Measurements from ENCODE around the gene TEX36.
"Not testable (repeated sequence)": the region's sequence is repeated elsewhere in the genome, so short reads cannot be mapped to it uniquely, and the experiment has no call there.

Gene TEX36

DNA sequence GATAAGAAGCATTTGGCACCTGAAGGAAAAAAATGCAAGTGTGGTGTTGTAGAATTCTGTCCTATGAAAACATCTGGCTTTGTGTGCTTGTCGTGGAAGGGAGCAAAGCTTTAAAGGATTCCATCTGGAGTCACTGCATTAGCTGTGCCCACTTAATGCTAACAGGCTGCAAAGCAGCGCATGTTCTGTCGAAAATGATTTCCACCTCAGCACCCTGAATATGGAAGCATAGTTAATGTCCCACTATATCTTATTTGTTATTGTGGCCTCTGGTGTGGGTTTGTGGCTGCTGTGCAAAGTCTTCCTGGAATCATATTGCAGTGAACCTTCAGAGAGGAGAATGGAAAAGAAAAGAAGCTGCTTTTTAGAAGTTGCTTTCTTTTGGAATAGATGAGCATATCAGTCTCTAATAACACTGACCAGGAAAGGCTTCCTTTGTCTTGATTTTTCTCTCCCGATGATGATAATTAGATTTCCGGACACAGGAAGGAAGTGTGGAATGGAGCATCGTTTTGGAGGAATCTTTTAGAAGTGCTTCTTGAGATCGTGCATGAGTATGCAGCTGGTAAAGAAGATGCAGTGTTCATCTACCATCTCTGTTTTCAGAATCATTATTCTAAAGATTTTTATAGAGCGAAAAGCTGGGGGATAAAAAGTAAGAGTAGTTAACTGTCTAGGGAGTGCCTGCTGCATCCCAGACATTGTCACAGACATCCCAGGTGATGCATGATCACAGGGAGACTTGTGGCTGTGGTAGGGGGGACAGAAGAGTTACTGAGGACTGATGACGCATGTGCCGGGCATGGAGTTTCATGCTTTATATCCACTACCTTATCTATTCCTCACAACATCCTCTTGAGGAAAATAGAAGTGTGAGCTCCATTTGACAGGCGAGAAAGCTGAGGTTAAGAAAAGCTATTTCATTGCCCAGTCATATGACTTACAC lies 54.6 kb downstream of the TEX36 start:
- DNase-seq, result no peak

- DNase-seq, result no peak
Observed at GRCh38 chr10:125627646-125628045, 55.3 kb downstream of the TEX36 start.

DNA sequence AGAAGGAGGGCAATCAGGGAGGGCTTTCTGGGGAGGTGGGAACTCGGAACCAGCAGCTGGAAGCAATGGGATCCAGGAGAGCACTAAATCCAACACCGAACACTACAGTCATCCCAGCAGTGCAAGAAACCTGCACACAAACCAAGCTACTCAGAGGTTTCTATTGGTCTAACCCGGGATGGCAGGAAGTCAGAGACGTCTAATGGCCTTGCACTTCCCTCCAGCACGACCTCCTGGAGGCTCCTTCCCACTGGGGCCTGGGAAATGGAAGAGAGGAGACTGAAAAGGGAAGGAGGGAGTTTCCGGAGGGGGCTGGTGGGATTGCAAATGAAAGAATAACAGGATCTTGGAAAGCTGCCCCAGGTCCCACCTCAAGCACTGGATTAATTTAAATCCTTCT lies 56.3 kb downstream of the TEX36 start:
- DNase-seq, result no peak

- DNase-seq, result no peak
Observed at GRCh38 chr10:125625586-125625985, 57.4 kb downstream of the TEX36 start.

DNA sequence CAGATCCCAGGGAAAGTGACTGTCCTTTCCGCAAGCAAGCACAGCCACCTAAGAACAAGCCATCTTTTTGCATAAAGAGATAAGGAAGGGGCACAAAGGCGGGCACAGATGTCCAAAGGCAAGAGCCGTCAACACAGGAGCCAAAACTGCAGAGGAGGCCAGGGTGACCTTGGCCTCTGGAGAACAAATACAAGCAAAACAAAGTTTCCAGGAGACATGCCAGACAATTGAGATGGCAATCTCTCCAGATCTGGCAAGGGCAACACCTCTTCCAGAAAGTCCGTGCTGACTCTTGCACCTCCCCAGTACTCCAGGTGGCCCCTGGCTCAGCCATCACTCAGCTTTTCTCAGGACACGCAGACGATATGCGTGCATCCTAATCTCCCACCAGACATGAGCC lies 58.2 kb downstream of the TEX36 start:
- no peak for DNase-seq

DNA sequence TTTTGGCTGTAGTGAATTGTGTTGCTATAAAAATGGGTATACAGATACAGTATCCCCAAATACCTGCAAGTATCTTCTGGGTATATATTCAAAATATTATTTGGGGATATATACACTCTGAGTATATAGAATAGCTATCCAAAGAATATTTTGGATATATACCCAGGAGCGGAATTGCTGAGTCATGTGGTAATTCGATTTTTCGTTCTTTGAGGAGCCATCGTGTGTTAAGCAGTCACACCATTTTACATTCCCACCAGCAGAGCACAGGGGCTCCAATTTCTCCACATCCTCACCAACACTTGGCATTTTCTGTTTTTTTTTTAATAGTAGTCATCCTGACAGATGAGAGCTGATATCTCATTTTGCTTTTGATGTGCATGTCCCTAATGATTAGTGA lies 61.9 kb downstream of the TEX36 start:
- DNase-seq, result no peak

GRCh38 chr10:125620401-125620800 lies 62.6 kb downstream of the TEX36 start:
- DNase-seq, result no peak

DNA sequence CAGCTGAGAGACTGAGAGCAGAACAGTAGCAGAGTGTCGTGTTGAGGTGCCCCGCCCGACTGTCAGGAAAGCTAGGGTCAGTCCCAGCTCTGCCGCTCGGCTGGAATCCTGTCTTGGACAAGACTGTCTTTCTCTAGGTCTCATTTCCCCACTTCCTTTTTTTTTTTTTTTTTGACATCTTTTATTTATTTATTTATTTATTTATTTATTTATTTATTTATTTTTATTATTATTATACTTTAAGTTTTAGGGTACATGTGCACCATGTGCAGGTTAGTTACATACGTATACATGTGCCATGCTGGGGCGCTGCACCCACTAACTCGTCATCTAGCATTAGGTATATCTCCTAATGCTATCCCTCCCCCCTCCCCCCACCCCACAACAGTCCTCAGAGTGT lies 69.9 kb downstream of the TEX36 start:
- not testable (repeated sequence) for DNase-seq

- no peak for DNase-seq
Observed at GRCh38 chr10:125611756-125612155, 71.2 kb downstream of the TEX36 start.

GRCh38 chr10:125611216-125611615 lies 71.7 kb downstream of the TEX36 start:
- DNase-seq, result no peak

GRCh38 chr10:125609859-125610258 lies 73.1 kb downstream of the TEX36 start:
- no peak for DNase-seq

DNA sequence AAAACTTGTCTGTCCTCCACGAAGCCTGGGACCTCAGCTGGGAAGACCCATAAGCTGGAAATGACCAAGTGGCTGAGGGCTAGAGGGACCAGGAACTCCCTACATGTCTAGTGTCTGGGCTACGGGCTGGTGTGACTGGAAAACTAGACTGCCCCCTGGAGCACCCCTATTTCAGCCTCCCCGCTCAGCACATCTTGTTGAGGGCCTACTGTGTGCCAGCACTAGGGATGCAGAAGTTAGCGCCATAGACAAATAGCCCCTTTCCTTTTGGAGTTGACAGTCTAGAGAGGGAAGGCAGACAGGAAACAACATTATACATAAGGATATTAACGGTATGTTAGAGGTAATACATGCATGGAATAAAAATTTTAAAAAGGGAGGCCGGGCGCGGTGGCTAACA lies 74.5 kb downstream of the TEX36 start:
- no peak for DNase-seq

DNA sequence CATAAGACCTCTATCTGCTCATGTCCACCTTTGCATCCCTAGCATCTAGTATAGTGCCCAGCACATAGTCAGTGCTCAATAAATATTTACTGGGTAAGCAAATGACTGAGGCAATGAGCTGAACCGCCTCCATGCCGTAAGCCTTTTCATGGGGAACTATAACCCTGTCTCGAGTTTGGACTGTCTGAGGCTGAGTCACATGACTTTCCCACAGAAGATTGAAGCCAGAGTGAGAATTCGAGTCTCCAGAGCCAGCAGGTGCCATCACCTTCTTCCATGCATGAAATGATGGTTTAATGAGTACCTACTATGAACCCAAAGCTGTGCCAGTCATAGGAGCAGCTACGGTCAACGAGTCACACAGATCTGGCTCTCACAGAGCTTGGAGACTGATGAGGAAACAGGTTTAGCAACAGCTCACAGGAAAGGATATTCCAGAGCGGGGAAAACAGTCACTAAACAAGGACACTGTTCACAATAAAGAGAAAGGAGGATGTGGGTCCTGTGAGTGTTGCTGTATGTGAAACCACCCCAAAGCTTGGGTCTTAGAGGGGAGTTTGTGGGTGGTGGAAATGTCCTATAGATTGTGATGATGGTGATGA lies 75.2 kb downstream of the TEX36 start:
- no peak for DNase-seq

GRCh38 chr10:125606414-125607010 lies 76.5 kb downstream of the TEX36 start:
- no peak for DNase-seq

All from NCI-H446 (cell line).